Astrocyte (in vitro differentiated cells and primary cell): ENCODE measurements around the gene GDF9. TPM values are rescaled to one million over a fixed set of nuclear protein-coding genes. Genes with fewer than 3 reads are reported as not detected.
A peak's percentile ranks its signal among the peaks of the same experiment; 100 is the strongest.

Experiments used
- DNase-seq: peaks from one replicate; pipeline ENCODE4 v3.0.0-alpha.2; 2010; ENCODE audit warnings: low read depth
- FAIRE-seq: peaks from 2 replicates; lab custom pipeline; 2011; peaks lifted over from hg19 to GRCh38; lab: Jason Lieb, UNC
- H2AFZ ChIP-seq: 2 replicates; pipeline ENCODE4 v1.6.0; 2012; ENCODE audit warnings: low read depth, low read length, inconsistent platforms
- H3K27ac ChIP-seq: 2 replicates; pipeline ENCODE4 v1.5.1; 2011; ENCODE audit warnings: low read depth, low read length, inconsistent platforms
- H3K27me3 ChIP-seq: 2 replicates; pipeline ENCODE4 v1.6.0; 2011; ENCODE audit warnings: low read length, inconsistent platforms; ENCODE audit not compliant: insufficient read depth
- H3K36me3 ChIP-seq: 2 replicates; pipeline ENCODE4 v1.5.1; 2011; ENCODE audit warnings: low read length, inconsistent platforms; ENCODE audit not compliant: insufficient read depth
- H3K4me1 ChIP-seq: 2 replicates; pipeline ENCODE4 v1.5.1; 2011; ENCODE audit warnings: low read length, inconsistent platforms; ENCODE audit not compliant: insufficient read depth
- H3K4me2 ChIP-seq: 2 replicates; pipeline ENCODE4 v1.6.0; 2012; ENCODE audit warnings: low read length, inconsistent platforms
- H3K4me3 ChIP-seq: 2 replicates; pipeline ENCODE4 v1.5.1; 2011; ENCODE audit warnings: low read depth, mild to moderate bottlenecking, low read length, inconsistent platforms; ENCODE audit not compliant: insufficient read depth
- H3K79me2 ChIP-seq: 2 replicates; pipeline ENCODE4 v1.6.0; 2012; ENCODE audit warnings: mild to moderate bottlenecking, low read length, inconsistent platforms; ENCODE audit not compliant: insufficient read depth
- H3K9ac ChIP-seq: 2 replicates; pipeline ENCODE4 v1.6.0; 2012; ENCODE audit warnings: mild to moderate bottlenecking, low read length, inconsistent platforms
- H3K9me3 ChIP-seq: 2 replicates; pipeline ENCODE4 v1.5.1; 2012; ENCODE audit warnings: low read depth, mild to moderate bottlenecking, low read length, inconsistent platforms; ENCODE audit not compliant: insufficient read depth
- H4K20me1 ChIP-seq: 2 replicates; pipeline ENCODE4 v1.6.0; 2012; ENCODE audit warnings: low read length, inconsistent platforms; ENCODE audit not compliant: insufficient read depth
- H3K27ac Mint-ChIP-seq: one replicate; pipeline ENCODE4 v1.8.0; 2021; ENCODE audit warnings: mild to moderate bottlenecking, mixed read lengths; ENCODE audit not compliant: unreplicated experiment
- H3K27me3 Mint-ChIP-seq: one replicate; pipeline ENCODE4 v1.8.0; 2021; ENCODE audit warnings: low read depth, mixed read lengths; ENCODE audit not compliant: unreplicated experiment
- H3K36me3 Mint-ChIP-seq: one replicate; pipeline ENCODE4 v1.8.0; 2021; ENCODE audit warnings: low read depth, mixed read lengths; ENCODE audit not compliant: unreplicated experiment
- H3K4me1 Mint-ChIP-seq: one replicate; pipeline ENCODE4 v1.8.0; 2021; ENCODE audit warnings: low read depth, mixed read lengths; ENCODE audit not compliant: unreplicated experiment
- H3K4me3 Mint-ChIP-seq: one replicate; pipeline ENCODE4 v1.8.0; 2021; ENCODE audit warnings: mild to moderate bottlenecking, moderate library complexity, mixed read lengths; ENCODE audit not compliant: unreplicated experiment
- H3K9me3 Mint-ChIP-seq: one replicate; pipeline ENCODE4 v1.8.0; 2021; ENCODE audit warnings: mild to moderate bottlenecking, mixed read lengths; ENCODE audit not compliant: unreplicated experiment
- EZH2 ChIP-seq: IDR thresholded peaks from 2 replicates; pipeline ENCODE4 v1.6.1; 2012; ENCODE audit warnings: mild to moderate bottlenecking, low read length, inconsistent platforms; ENCODE audit not compliant: insufficient read depth
- total RNA-seq: library from RNA; stranded (reverse); gene quantifications from 2 replicates; pipeline ENCODE4 v1.2.1, GENCODE V29; 2021
- TF ChIP-seq, protein P1 (sequence below): IDR thresholded peaks from 2 replicates; pipeline ENCODE4 v1.5.1; 2011; ENCODE audit warnings: low read depth, mild to moderate bottlenecking, inconsistent platforms, low read length, moderate library complexity; ENCODE audit not compliant: insufficient read depth

GDF9 gene
- total RNA-seq, 1 donor from 2014 or later: 0.34 TPM

DNA sequence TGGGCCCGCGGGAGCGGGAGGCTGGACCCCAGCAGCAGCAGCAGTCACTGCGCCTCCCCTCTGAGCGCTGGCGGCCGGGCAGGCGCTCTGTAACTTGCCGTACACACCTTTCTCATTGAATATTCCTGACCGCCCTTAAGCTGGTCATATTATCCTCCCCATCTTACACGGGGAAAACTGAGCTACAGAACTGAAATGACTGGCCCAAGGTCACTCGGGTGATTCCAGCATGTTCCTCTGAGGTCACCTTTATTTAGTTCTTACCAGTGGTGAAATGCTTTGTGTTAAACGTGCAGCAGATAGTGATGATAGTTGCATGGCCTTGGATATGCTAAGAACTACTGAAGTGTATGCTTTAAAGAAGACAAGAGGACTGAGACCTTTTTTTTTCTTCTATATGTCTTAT is 780 bp upstream of the GDF9 start:
- H3K9me3 Mint-ChIP-seq: no peaks in the 10 kb centered on the region
- H3K27ac Mint-ChIP-seq: peak overlapping the region; percentile 98
- no peaks in the 10 kb centered on the region for H3K27me3 Mint-ChIP-seq
- Histone ChIP-seq H4K20me1 (peaks cover 3% of the 10 kb centered on the region), H3K36me3 (peaks cover 5% of the 10 kb centered on the region), H3K27me3 (peaks cover 2% of the 10 kb centered on the region), H3K4me2 (peak overlapping the region; percentile 87), H3K27ac (peak overlapping the region; percentile 94), H3K4me1 (peaks cover 6% of the 10 kb centered on the region), H3K9ac (peak overlapping the region; percentile 94), H2AFZ (peak overlapping the region; percentile 66), H3K4me3 (peak overlapping the region; percentile 84), H3K79me2 (peaks cover 19% of the 10 kb centered on the region), H3K9me3 (no peaks in the 10 kb centered on the region)
- DNase-seq: no peak
- H3K4me3 Mint-ChIP-seq: peak overlapping the region; percentile 99
- no peak for FAIRE-seq
- TF ChIP-seq, protein P1, sequence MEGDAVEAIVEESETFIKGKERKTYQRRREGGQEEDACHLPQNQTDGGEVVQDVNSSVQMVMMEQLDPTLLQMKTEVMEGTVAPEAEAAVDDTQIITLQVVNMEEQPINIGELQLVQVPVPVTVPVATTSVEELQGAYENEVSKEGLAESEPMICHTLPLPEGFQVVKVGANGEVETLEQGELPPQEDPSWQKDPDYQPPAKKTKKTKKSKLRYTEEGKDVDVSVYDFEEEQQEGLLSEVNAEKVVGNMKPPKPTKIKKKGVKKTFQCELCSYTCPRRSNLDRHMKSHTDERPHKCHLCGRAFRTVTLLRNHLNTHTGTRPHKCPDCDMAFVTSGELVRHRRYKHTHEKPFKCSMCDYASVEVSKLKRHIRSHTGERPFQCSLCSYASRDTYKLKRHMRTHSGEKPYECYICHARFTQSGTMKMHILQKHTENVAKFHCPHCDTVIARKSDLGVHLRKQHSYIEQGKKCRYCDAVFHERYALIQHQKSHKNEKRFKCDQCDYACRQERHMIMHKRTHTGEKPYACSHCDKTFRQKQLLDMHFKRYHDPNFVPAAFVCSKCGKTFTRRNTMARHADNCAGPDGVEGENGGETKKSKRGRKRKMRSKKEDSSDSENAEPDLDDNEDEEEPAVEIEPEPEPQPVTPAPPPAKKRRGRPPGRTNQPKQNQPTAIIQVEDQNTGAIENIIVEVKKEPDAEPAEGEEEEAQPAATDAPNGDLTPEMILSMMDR: no peak
- TF ChIP-seq EZH2: no peak
- H3K4me1 Mint-ChIP-seq: peaks cover 18% of the 10 kb centered on the region
- H3K36me3 Mint-ChIP-seq: peaks cover 12% of the 10 kb centered on the region

DNA sequence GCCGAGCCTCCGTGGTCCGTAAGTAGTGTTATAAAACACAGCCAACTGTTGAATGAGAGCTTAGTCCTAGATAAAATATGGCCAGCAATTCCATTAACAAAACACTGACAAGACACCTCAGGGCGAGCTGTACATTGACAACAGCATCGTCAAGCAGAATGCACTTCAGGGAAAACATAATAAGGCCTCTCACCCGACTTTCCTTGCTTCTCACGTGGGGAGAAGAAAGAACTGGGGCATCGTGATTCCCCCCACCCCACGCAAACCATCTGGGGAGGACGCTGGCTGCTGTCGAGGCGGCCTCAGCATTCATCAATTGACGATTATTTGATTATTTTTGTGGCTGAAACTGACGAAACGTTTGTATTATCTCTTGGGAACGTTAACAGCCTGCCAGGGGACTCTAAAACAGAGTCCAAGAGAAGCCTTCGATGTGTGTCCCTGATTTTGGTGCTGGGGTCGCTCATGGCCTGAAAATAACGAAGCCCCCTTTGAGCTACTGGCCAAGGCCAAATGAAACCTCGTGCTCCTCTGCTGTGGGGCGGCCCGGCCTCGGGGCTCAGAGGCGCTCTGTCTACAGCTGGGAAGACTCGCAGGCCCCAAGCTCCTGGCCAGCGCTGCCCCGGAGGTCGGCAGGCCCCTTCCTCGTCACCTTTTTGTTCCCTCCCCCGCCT is 464 bp downstream of the GDF9 start:
- peak overlapping the region; percentile 66 for H2AFZ ChIP-seq
- H3K27ac ChIP-seq: peak overlapping the region; percentile 94
- H3K4me3 ChIP-seq: peak overlapping the region; percentile 84
- peaks cover 6% of the 10 kb centered on the region for H3K4me1 ChIP-seq
- Mint-ChIP-seq H3K27me3 (no peaks in the 10 kb centered on the region), H3K36me3 (peaks cover 8% of the 10 kb centered on the region), H3K27ac (peak overlapping the region; percentile 98), H3K4me3 (peak overlapping the region; percentile 99), H3K4me1 (peaks cover 14% of the 10 kb centered on the region), H3K9me3 (no peaks in the 10 kb centered on the region)
- H3K9me3 ChIP-seq: no peaks in the 10 kb centered on the region
- H4K20me1 ChIP-seq: peaks cover 3% of the 10 kb centered on the region
- peaks cover 5% of the 10 kb centered on the region for H3K27me3 ChIP-seq
- H3K79me2 ChIP-seq: peaks cover 19% of the 10 kb centered on the region
- H3K9ac ChIP-seq: peak overlapping the region; percentile 94
- TF ChIP-seq, protein P1: no peak
- TF ChIP-seq EZH2: no peak
- no peak for FAIRE-seq
- peaks cover 5% of the 10 kb centered on the region for H3K36me3 ChIP-seq
- H3K4me2 ChIP-seq: peak overlapping the region; percentile 87
- no peak for DNase-seq

DNA sequence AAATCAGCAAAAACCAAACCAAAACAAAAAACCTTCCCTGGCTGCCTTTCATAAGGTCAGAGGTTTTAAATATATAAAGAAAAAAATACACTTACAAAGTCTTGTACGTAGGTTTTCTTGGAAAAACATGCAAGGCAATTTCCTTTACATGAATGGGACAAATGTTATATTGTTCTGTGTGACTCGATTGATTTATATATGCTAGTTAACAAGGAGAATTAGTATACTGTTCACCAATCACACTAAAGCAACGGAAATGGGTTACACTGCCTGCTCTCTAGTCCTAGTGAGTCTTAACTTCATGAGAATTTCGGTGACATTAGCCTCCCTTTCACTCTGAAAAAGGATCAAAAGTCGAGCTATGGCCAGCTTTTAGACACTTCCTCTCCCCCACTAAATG is 5.5 kb downstream of the GDF9 start:
- Histone ChIP-seq H2AFZ (no peak overlapping the region), H3K4me3 (no peak overlapping the region), H4K20me1 (no peaks in the 10 kb centered on the region), H3K4me1 (peaks cover 2% of the 10 kb centered on the region), H3K79me2 (no peaks in the 10 kb centered on the region), H3K9ac (no peak overlapping the region), H3K36me3 (no peaks in the 10 kb centered on the region), H3K9me3 (no peaks in the 10 kb centered on the region), H3K4me2 (no peak overlapping the region), H3K27me3 (peaks cover 5% of the 10 kb centered on the region), H3K27ac (no peak overlapping the region)
- FAIRE-seq (no peak), DNase-seq (no peak)
- no peak for TF ChIP-seq EZH2
- TF ChIP-seq, protein P1: no peak
- peaks cover 2% of the 10 kb centered on the region for H3K4me1 Mint-ChIP-seq
- no peaks in the 10 kb centered on the region for H3K36me3 Mint-ChIP-seq
- H3K27ac Mint-ChIP-seq: no peak overlapping the region
- H3K9me3 Mint-ChIP-seq: no peaks in the 10 kb centered on the region
- no peak overlapping the region for H3K4me3 Mint-ChIP-seq
- H3K27me3 Mint-ChIP-seq: no peaks in the 10 kb centered on the region
